ENCODE measurements around the gene IRF8.

Gene IRF8

DNA sequence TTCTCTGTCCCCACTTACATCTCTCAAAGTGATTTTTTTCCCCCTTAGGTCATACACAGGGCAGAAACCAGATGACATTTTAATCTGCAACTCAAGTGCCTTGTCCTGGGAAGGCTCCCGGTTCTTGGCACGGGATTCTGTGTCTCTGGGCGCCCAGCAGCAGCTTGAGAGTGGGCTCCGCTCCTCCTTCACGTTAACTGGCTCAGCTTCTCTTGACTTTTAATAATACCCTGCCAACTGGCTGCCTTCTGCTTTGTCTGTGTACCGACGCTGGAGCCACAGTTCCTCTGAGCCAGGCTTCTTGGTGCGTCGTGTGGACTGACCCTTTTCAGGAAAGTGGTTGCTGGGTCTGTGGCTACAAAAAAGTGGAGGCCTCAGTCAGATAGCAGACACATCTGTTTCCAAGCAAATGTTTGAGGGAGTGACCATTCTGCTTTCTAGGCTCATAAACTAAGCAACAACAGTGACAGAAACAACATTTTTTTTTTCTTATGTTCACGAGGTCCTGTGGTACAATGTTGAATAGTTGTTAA lies 64.9 kb downstream of the IRF8 start:
- peaks cover 10% of the 10 kb centered on the region for H3K27me3 ChIP-seq (ENCODE audit: control insufficient read depth, insufficient read depth, low read length)
- no peaks in the 10 kb centered on the region for H3K4me1 ChIP-seq (ENCODE audit: control insufficient read depth, insufficient read depth, low read length)
- no peak overlapping the region for H3K4me3 ChIP-seq (ENCODE audit: low read depth, low read length)
- no peak overlapping the region for H3K27ac ChIP-seq (ENCODE audit: low read depth, low read length)
- H3K9ac ChIP-seq (ENCODE audit: low read length) = no peak overlapping the region
- H3K9me3 ChIP-seq (ENCODE audit: control insufficient read depth, insufficient read depth, low read depth, low read length) = no peaks in the 10 kb centered on the region
- H3K36me3 ChIP-seq (ENCODE audit: control insufficient read depth, insufficient read depth, low read length) = no peaks in the 10 kb centered on the region

- Histone ChIP-seq H3K27me3 (ENCODE audit: control insufficient read depth, insufficient read depth, low read length) (peaks cover 10% of the 10 kb centered on the region), H3K4me3 (ENCODE audit: low read depth, low read length) (no peak overlapping the region)
Measured at GRCh38 chr16:85965125-85965524, 66.2 kb downstream of the IRF8 start.

GRCh38 chr16:85967111-85967510 lies 68.1 kb downstream of the IRF8 start:
- no peak overlapping the region for H3K27ac ChIP-seq (ENCODE audit: low read depth, low read length)
- peaks cover 10% of the 10 kb centered on the region for H3K27me3 ChIP-seq (ENCODE audit: control insufficient read depth, insufficient read depth, low read length)
- H3K4me1 ChIP-seq (ENCODE audit: control insufficient read depth, insufficient read depth, low read length) = no peaks in the 10 kb centered on the region
- peaks cover under 1% of the 10 kb centered on the region; the same call in 1 of the 2 replicates for H3K9me3 ChIP-seq (ENCODE audit: control insufficient read depth, insufficient read depth, low read depth, low read length)
- H3K9ac ChIP-seq (ENCODE audit: low read length) = no peak overlapping the region
- no peaks in the 10 kb centered on the region for H3K36me3 ChIP-seq (ENCODE audit: control insufficient read depth, insufficient read depth, low read length)
- no peak overlapping the region for H3K4me3 ChIP-seq (ENCODE audit: low read depth, low read length)

More at GRCh38 chr16:85965125-85965524, 66.2 kb downstream of the IRF8 start:
- Histone ChIP-seq H3K36me3 (ENCODE audit: control insufficient read depth, insufficient read depth, low read length) (no peaks in the 10 kb centered on the region), H3K9ac (ENCODE audit: low read length) (no peak overlapping the region), H3K27ac (ENCODE audit: low read depth, low read length) (no peak overlapping the region), H3K4me1 (ENCODE audit: control insufficient read depth, insufficient read depth, low read length) (no peaks in the 10 kb centered on the region), H3K9me3 (ENCODE audit: control insufficient read depth, insufficient read depth, low read depth, low read length) (no peaks in the 10 kb centered on the region)

DNA sequence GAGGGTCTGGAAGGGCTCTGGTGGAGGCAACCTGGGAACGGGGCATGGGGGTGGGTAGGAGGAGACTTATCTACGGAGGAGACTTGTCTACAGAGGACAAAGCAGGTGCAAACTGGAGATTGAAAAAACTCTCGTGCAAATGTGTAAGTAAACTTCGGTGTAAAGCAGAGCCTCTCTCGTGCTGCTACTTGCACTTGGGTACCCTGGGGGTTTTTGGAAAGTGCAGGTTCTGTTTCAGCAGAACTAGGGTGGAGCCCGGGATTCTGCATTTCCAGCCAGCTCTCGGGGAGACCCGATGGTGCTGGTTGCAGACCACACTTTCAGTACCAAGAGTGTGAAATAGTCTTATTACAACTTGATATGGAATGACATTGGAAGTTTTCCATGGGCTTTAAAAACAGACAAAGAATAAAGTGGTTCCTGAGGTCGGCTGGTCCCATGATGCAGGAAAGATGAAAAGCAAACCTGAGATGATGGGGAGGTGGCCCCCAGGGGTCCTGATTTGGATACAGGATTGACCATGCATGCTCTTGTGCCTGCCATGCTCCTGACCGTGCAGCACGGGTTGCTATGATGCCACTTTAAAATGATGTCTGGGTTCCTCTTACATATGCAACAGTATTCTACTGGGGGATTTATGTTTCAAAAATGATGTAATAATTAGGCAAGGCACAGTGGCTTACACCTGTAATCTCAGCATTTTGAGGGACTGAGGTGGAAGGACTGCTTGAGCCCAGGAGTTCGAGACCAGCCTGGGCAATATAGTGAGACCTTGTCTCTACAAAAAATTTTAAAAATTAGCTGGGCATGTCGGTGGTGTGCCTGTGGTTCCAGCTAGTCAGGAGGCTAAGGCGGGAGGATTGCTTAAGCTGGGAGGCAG lies 69.3 kb downstream of the IRF8 start:
- Histone ChIP-seq H3K27me3 (ENCODE audit: control insufficient read depth, insufficient read depth, low read length) (peaks cover 10% of the 10 kb centered on the region), H3K36me3 (ENCODE audit: control insufficient read depth, insufficient read depth, low read length) (no peaks in the 10 kb centered on the region), H3K27ac (ENCODE audit: low read depth, low read length) (no peak overlapping the region), H3K9me3 (ENCODE audit: control insufficient read depth, insufficient read depth, low read depth, low read length) (peaks cover 5% of the 10 kb centered on the region), H3K4me3 (ENCODE audit: low read depth, low read length) (no peak overlapping the region), H3K4me1 (ENCODE audit: control insufficient read depth, insufficient read depth, low read length) (no peaks in the 10 kb centered on the region), H3K9ac (ENCODE audit: low read length) (no peak overlapping the region)

DNA sequence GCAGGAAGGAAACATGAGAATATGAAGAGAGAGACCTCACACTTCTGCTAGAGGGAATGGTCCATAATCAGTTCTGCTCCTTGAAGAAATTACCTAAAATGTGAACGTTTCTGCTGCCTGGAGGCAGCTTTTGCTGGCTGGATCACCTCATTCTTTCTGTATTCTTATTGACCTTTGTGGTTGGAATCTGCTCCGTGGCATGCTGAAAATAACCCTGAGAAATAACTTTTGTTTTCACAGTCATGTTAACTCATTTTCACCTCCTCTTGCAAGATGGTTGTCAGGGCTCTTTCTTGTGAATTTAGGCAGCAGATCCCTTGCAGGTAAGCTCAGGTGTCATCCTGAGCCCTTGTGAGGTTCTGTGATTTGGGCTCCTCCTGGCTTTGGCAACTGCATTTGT lies 70.2 kb downstream of the IRF8 start:
- Histone ChIP-seq H3K36me3 (ENCODE audit: control insufficient read depth, insufficient read depth, low read length) (no peaks in the 10 kb centered on the region), H3K9ac (ENCODE audit: low read length) (no peak overlapping the region), H3K4me3 (ENCODE audit: low read depth, low read length) (no peak overlapping the region), H3K27ac (ENCODE audit: low read depth, low read length) (no peak overlapping the region), H3K4me1 (ENCODE audit: control insufficient read depth, insufficient read depth, low read length) (no peaks in the 10 kb centered on the region), H3K27me3 (ENCODE audit: control insufficient read depth, insufficient read depth, low read length) (peaks cover 10% of the 10 kb centered on the region), H3K9me3 (ENCODE audit: control insufficient read depth, insufficient read depth, low read depth, low read length) (peaks cover 8% of the 10 kb centered on the region)

GRCh38 chr16:85969591-85969990 lies 70.6 kb downstream of the IRF8 start:
- H3K4me1 ChIP-seq (ENCODE audit: control insufficient read depth, insufficient read depth, low read length) = no peaks in the 10 kb centered on the region

DNA sequence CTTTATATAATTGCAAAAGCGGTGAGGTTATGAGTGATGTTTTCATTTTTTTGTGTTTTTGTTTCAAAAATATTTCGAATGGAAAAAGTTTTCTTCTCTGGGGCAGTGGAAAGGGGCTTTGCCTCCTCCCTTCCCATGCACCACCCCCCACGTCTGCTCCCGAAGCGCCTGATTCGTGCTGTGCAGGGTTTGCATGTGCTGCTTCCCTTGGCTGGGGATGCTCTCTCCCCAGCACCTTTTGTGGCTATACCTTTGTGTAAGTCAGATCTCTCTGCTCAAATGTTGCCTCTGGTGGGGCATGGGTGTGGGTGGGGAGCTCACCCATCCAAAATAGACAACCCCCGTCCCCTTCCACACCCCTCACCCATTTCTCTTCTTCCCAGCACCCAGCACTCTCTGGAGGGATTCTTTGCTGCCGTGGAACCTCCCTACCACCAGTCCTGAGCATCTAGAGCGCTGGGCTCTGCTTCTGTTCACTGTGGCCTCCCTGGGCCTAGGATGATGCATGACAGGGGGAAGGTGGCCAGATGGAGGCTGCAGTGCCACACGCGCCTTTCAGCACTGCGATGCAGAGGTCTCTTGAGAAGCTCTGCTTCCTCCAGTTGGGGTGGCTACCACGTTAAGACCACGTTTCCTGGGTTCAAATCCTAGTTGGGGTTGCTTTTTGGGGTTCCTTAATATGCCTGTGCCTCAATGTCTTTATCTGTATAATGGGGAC lies 71.2 kb downstream of the IRF8 start:
- Histone ChIP-seq H3K27ac (ENCODE audit: low read depth, low read length) (no peak overlapping the region), H3K9me3 (ENCODE audit: control insufficient read depth, insufficient read depth, low read depth, low read length) (peaks cover 11% of the 10 kb centered on the region), H3K36me3 (ENCODE audit: control insufficient read depth, insufficient read depth, low read length) (no peaks in the 10 kb centered on the region), H3K4me1 (ENCODE audit: control insufficient read depth, insufficient read depth, low read length) (no peaks in the 10 kb centered on the region), H3K4me3 (ENCODE audit: low read depth, low read length) (no peak overlapping the region), H3K27me3 (ENCODE audit: control insufficient read depth, insufficient read depth, low read length) (peaks cover 10% of the 10 kb centered on the region), H3K9ac (ENCODE audit: low read length) (no peak overlapping the region)

More at GRCh38 chr16:85969591-85969990, 70.6 kb downstream of the IRF8 start:
- Histone ChIP-seq H3K9me3 (ENCODE audit: control insufficient read depth, insufficient read depth, low read depth, low read length) (peaks cover 11% of the 10 kb centered on the region), H3K4me3 (ENCODE audit: low read depth, low read length) (no peak overlapping the region), H3K27me3 (ENCODE audit: control insufficient read depth, insufficient read depth, low read length) (peaks cover 10% of the 10 kb centered on the region), H3K9ac (ENCODE audit: low read length) (no peak overlapping the region), H3K27ac (ENCODE audit: low read depth, low read length) (no peak overlapping the region), H3K36me3 (ENCODE audit: control insufficient read depth, insufficient read depth, low read length) (no peaks in the 10 kb centered on the region)

DNA sequence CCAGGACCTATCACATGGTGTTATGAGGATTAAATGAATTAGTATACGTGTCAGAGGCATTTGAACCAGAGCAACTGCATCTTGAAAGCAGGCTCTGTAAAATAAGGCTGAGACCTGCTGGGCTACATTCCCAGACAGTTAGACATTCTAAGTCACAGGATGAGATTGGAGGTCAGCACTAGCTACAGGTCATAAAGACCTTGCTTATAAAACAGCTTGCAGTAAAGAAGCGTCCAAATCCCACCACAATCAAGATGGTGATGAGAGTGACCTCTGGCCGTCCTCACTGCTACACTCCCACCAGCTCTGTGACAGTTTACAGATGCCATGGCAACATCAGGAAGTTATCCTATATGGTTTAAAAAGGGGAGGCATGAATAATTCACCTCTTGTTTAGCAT lies 71.8 kb downstream of the IRF8 start:
- H3K4me3 ChIP-seq (ENCODE audit: low read depth, low read length) = no peak overlapping the region
- H3K36me3 ChIP-seq (ENCODE audit: control insufficient read depth, insufficient read depth, low read length) = no peaks in the 10 kb centered on the region
- H3K27me3 ChIP-seq (ENCODE audit: control insufficient read depth, insufficient read depth, low read length) = peaks cover 10% of the 10 kb centered on the region
- peaks cover 11% of the 10 kb centered on the region for H3K9me3 ChIP-seq (ENCODE audit: control insufficient read depth, insufficient read depth, low read depth, low read length)
- no peak overlapping the region for H3K9ac ChIP-seq (ENCODE audit: low read length)
- no peak overlapping the region for H3K27ac ChIP-seq (ENCODE audit: low read depth, low read length)
- H3K4me1 ChIP-seq (ENCODE audit: control insufficient read depth, insufficient read depth, low read length) = no peaks in the 10 kb centered on the region
